Stimulated activated CD4-positive, alpha-beta T cell treated with anti-CD3 and anti-CD28 coated beads, TNF-alpha, amount 100 ng/mL, for 4 hours (primary cell): Measurements from ENCODE around the gene ITPR2.
"Not testable (repeated sequence)": the region's sequence is repeated elsewhere in the genome, so short reads cannot be mapped to it uniquely, and the experiment has no call there.

Experiments
- DNase-seq, 3 experiments: peaks; one replicate each; pipeline ENCODE4 v3.0.0-alpha.2; 2020; ENCODE audit warnings: low read depth in 3 of 3

Gene ITPR2

DNA sequence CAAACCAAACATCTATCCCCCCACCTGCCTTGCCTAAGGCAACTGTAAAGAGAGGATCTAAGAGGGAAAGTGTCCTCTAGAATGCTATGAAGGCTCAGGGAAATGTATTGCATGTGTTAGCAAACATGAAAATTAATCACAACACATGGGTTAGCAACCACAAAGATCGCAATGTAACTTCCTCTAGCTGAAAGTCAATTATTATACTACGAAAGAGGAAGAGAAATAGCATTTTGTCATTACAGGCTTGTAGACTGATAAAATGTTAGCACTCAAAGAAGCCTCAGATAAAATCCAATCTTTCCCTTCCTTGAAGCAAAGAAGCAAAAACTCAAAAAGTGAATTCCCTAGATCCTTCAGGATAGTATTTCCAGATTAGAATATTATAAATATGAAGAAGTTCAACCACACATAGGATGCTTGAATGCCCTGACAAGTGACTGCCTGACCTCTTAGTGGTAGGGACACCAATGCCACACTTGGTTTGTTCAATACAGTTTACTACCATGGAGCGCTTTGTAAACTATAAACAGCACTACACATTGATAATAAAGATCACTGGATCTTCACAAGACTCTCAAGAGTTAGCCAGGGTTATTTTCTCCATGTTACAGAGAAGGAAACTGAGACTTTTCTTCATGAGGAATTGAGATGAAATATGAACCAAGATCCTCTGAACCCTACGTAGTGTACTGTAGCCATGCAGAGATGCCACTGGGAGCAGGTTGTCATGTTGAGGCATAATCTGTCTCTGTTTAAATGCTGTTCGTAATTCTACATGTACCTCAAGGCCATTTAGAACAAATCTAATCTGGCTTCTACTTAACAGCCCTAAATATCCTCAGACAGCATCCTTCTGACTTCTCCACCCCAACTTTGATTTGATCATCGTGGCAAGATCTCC, 100.7 kb downstream of the ITPR2 start:
- no peak for DNase-seq

DNA sequence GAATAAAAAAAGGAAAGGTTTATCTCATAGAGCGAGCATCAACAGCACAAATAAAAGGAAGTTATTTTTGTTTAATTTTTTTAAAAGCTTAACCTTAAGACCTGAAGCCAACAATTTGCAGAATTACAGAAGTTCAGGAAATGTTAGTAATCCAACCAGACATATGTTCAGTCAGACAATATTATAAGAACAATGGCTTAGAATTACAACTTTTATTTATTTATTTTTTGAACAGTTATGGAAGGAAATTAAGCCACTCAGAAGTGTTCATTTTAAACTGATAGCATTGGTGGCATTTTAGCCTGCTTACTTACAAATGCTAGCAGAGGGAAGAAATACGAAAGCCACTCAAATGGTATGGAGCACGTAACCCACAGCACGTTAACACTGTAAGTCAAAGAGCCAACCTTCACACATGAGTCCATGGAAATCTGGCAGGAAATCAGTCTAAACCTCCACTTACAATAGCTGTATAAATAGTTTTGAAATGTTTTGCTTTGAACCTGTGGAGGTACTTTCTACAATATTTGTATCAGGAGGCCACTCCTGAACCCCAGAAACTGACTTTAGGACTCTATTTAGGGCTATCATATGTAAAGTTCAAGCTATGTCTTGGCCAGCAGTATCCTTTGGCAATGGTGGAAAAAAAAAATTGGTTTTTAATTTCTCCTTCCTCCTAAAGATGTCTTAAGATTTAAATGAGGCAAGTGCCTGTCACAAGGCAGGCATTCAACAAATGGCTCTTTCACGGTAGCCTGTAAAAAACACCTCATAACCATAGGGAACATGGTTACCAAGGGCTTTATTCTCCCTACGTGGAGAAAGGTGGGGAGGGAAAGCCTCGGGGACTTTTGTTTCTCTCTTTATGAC, 102.3 kb downstream of the ITPR2 start:
- no peak for DNase-seq

DNA sequence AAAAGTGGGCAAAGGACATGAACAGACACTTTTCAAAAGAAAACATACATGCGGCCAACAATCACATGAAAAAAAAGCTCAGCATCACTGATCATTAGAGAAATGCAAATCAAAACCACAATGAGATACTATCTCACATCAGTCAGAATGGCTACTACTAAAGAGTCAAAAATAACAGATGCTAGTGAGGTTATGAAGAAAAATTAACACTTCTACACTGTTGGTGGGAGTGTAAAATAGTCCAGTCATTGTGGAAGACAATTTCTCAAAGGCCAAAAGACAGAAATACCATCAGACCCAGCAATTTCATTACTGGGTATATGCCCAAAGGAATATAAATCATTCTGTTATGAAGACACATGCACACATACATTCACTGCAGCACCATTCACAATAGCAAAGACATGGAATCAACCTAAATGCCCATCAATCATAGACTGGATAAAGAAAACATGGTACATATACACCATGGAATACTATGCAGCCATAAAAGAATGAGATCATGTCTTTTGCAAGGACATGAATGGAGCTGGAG, 103.8 kb downstream of the ITPR2 start:
- not testable (repeated sequence) for DNase-seq

DNA sequence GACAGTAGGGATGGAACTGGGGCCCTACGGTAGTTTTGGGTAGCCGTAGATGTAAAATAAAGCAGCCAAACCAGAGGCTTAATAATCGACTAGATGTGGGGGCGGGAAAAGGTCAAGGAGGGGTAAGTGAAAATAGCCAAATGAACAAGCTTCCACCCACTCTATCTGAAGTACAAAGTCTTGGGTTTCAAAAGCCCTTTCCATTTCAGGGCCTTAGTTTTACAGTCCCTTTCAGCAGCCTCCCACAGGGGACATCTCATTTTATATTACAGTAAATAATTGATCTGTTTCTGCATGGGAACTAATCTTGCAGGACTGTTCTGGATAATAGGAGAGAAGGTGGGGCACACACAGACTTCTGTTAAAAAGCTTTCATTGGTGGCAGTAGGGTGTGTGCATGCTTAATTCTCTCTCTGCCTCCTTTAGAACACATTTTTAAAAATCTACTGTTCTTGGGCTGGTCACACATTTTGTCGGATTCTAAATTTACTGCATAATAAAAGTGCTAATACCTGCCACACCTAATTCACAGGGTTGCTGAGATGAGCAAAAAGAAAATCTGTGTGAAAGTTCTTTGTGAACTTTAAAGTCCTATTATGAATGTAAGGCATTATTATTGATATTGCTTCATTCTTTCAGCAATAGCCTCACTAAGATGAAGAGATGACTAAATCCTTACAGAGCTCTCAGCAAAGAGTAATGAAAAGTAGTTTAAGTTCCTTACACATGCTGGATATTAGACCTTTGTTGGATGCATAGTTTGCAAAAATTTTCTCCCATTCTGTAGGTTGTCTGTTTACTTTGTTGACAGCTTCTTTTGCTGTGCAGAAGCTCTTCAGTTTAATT, 104.6 kb downstream of the ITPR2 start:
- no peak for DNase-seq

DNA sequence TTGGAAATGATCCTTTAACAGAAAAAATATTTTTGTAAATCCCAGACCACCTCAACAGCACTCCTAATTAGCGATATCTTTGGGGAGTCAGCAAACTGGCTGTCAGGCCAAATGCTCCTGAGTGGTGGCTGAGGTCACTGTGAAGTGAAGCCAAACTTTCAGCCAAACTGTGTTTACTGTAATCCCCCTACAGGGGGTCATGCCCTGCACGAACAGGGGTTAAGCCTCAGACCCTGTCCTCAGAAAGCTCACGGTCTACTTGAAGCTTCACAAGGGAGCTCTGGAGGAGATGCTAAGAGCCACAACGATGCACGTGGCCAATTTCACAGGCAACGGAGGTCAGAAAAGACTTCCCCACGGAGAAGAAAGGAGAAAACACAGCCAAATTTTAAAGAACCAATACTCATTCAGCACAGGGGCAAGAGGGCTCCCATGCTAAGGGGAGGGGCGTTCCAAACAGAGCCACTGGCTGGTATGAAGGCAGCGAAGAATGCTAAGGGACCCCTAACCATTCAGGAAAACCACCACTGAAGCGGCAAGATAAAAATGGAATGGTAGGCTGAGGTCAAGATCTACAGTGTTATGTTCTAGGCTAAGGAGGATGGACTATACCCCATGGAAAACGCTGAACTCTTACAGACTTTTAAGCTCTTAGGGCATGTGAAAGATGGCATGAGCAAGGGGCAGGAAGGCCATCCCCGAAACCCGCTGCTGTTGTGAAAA, 105.4 kb downstream of the ITPR2 start:
- no peak for DNase-seq

DNA sequence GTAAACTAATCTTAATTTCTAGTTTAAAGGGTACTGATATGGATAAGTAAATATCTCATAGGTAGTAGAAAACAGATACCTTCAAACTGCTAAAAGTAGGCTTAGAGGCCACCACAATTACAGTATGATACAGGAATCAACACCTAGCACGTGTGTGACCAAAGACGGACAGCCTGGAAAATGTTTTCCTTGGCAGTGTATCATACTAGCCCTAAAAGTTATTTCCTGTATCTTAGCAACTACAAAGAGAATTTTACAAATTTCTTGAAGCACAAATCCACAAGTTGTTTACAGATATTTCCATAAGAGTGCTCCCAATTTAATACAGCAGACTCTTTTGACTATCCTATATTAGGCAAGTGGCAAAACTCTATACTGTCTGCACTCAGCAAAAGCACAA, 106.0 kb downstream of the ITPR2 start:
- no peak for DNase-seq

DNA sequence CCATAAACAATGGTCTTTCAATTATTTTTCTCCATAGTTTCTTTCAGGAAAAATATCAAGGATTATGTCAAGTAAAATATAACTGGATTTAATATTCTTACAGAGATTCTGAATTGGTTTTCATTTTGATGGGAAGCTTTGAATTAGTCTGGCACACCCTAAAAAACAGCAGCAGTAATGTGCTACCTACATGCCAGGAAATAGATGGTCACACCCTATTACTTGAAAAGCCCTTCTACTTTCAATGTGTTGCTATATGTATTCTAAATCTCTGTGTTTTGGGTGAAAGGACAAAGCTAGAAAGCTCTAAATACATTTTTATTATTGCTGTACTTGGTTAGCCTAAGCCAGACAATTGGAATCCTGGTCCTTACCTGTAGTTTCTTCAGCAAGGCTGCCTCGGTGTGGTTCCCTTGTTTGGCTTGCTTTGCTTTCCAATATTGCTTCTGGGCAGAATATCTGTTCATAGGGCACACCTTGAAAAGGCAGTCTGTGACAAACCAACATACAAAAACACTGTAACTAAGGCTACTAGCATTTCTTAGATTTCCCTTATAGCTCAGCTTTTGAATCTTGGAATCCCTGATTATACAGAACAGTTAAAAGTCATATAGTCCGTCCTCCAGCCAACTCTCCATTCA, 107.6 kb downstream of the ITPR2 start:
- DNase-seq: no peak

DNA sequence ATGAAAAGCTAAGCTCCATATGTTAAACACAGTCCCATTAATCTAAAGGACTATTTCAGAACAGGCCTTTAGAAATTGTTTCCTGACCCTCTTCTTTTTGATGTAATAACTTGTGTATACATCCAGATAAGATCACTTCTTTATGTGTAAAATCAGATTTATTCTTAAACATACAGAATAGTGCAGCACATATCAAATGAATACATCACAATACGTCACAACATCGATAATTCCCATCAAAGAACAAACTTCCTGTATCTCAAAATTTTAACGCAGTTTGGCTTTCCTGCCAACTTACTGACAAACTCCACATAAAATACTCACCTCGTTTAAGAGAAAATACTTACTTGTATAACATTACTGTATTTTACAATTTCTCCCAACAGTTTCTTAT, 108.7 kb downstream of the ITPR2 start:
- no peak for DNase-seq

DNA sequence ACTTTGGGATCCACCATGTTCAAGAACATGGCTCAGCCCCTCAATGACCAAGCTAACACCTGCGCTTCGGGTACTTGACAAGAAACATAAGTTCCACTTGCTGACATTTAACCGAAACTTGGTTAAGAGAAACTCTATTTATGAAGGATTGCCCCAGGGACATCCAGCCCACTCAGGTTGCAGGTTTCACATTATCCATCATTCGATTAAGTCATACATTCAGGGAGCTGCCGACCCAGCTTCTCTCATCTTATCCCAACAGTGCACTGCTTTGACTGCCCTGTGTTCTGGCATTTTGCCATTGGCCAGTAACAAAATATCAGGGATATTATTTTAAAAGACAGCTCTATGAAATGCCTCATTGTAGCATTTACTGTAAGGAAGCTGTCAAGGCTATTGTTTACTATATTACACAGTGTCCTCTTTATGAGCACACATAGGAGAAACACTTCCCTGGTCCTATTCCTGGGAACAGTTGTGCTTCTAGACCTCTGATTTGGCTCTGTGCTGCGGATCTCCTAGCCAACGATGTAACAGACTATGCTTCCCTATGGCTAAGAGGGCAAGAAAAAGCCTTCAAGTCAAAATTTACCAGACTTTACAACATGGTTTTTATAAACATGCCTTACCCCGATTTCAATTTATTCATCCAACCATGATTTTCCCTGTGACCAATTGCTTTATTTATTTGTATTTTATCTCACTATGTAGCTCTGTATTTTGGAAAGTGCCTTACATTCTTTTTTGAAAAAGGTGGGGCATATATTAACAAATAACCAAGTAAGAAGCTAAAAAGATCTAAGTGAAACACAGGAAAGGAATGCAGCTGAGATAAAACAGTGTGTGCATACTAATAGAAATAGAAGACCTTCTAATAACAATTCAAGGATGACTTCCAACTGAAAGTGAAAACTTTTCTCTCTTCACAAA, 109.3 kb downstream of the ITPR2 start:
- DNase-seq: no peak

DNA sequence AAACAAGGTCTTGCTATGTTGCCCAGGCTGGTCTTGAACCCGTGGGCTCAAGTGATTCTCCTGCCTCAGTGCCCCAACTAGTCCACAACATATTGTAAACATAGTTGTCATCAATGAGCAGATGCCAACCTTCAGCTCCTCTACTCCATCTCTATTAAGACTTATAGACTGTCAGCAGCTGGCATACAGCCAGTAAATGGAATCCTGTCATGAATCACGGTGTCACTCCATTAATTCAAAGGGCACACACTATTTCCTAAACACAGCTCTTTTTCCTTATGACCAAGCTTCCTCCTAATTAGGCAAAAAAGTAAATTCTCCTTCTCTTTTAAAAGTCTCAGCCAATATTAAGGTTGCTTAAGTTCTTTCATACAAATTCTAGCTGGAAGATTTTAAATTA, 111.2 kb downstream of the ITPR2 start:
- DNase-seq: no peak

DNA sequence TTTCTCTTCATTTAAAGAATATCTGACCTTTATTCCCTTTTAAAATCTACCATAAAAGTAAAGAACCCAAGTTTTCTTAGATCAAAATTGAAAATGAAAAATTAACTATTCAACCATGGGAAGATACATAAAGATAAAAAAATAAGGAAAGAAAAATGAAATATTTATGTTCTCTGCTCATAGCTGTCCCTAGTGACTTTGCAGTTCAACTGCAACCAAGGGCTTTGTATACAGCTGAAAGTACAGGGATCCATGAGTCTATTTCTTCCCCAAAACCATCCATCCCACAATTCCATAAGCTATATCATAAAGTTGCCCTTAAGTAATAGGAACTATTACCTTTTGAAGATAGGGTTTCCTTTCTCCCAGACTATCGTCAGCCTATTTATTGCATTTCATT, 113.1 kb downstream of the ITPR2 start:
- no peak for DNase-seq

DNA sequence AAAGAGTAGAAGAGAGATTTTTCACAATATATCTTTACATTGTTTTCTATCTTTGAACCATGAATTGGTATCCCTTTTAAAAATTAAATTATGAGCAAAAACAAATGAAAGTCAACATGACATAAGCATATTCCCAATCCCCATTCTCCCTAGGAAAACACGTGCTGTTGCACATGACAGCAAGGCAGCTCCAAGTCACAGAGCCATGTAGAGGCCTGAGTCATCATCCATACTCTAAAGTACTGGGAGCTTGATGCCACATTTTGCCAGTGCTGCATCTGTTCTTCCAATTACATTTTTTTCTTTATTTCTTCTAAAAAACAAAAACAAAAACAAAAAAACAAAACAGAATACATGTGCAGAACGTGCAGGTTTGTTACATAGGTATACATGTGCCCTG, 115.2 kb downstream of the ITPR2 start:
- no peak for DNase-seq

DNA sequence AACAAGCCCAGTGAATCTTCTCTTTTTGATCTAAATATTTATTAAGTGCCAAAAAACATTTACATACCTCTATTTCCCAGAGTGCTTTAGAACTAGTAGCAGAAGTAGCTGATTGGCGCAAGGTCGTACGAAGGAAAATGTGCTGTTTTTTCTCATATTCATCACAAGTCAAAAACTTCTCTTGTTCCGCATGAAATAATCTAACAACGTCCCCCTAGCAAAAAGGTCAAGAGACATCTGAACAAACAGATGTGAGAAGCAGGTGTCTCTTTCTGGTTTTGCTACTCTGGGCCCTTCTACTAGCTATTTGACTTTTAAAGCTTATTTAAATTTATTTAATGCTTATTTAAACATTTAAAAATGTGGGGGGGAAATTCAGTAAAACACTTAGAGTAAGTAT, 117.8 kb downstream of the ITPR2 start:
- no peak for DNase-seq

DNA sequence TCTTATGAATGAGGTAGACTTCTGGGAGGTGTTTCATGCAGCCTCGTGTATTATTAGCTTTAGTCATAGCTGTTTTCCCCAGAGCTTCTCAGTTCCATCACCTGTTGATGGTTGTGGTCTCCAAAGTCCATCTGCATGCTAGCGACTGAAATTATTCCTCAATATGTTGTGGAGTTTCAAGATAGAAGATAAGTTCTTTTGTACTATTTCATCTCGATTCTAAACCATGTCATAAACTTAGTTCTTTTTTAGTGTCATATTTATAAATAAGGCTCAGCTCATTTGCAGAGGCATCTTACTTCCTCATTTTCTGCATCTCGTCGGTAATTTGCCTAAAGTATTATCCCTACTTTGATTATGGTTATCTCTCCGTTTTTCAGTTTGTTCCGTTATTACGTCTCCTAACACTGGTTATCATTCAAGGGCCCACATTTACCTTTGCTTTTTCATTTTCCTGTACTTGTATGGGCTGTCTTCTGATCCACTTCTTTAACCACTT, 119.1 kb downstream of the ITPR2 start:
- DNase-seq: no peak

DNA sequence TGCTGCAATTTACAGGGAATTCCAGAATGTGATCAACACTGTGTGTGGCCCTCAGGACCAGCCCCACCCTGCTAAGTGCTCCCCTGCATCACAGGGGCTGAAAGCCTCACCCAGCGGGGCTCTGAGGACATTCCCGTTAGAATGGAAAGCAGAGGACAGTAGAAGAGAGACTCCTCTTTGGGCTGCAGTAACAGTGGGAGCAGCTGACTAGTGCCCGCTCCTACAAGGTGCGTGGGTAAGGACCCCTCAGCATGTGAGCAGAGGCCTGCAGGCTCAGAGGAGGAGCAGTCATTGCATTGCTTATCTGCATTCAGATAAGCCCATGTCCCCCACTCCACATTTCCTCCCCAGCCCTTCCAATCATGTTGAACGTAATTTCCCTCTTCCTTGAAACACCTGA, 120.1 kb downstream of the ITPR2 start:
- DNase-seq: no peak

DNA sequence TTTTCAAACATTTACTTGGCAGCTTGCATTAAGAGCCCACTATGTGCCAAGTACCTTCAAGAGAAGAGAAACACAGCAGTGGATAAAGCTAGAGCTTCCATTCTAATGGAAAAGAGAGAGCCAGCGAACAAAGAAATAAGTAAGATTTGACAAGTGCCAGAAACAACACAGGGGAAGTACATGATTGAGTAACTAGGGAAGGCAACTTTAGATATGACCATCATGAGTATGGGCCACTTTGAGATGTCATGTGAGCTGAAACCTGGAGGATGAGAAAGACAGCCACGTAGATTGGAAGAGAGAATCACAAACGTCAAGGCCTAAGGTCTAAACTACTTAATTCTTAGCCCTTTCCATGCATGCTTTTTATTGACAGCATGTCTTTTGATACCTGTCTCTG, 121.4 kb downstream of the ITPR2 start:
- no peak for DNase-seq

DNA sequence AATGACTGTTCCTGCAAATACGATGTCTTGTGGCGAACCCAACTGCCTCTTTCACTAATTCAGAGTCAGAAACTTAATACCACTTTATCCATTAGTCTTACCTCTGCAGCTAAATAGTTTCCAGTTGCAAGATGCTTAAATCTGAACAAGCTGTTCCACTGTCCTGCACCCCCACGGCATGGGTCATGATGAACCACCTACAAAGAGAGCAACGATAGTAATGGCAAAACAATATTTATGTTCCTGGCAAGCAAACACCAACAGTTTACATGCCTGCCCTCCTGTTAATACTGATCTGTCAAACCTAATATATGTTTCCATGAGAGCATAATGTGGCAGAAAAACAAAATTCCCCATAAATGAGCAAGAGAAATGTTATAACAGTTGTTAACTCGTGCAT, 121.9 kb downstream of the ITPR2 start:
- no peak for DNase-seq

DNA sequence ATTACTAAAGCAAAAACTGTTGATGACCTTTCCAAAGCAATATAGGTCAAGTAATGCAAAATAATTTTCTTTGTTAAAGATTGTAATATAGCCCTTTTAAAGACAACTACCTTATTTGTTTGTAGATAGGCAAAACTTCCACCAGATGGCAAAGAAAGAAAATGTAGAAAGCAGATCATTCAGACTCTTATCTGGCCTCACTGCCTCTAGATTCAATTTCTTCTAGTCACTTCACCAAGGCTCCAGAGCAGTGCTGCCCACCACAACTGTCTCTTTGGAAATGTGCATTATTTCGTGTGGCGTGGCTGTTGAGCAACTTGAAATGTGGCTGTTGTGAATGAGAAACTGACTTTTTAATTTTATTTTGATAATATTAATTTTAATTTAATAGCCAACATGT, 127.1 kb downstream of the ITPR2 start:
- no peak for DNase-seq
